ENCODE measurements around the gene HEXIM1.
A peak's percentile ranks its signal among the peaks of the same experiment; 100 is the strongest.

Gene HEXIM1

DNA sequence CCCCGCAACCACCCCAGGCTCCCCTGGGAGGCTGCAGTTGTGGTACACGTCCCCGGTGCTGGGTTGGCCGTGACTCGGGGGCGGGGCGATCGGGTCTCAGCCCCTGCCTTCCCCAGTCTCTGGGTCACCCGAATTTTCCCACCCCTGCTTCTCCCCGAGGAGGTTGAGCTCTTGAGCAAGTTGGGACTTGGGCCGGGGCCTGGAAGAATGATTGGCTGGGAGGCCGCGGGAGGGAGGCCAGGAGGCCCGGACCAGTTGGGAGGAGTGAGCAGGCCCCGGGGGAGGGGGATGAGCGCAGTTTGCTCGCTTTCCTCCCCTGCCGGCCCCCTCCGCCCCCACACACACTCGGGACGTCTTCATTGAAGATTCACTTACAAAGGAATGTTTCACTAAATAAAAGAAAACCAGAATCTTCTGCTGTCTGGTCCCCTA lies 4.5 kb upstream of the HEXIM1 start:
- ATAC-seq (no peak), DNase-seq (peak; percentile 54)
- peak overlapping the region; percentile 57 for H3K4me3 Mint-ChIP-seq
- H3K4me1 Mint-ChIP-seq: peaks cover 38% of the 10 kb centered on the region
- H3K36me3 Mint-ChIP-seq (ENCODE audit: low read depth): peaks cover 7% of the 10 kb centered on the region
- peak overlapping the region; percentile 31 for H3K27ac Mint-ChIP-seq
- H3K27me3 Mint-ChIP-seq: peaks cover 4% of the 10 kb centered on the region
- no peaks in the 10 kb centered on the region for H3K9me3 Mint-ChIP-seq

GRCh38 chr17:45144199-45145034 lies 3.9 kb upstream of the HEXIM1 start:
- Mint-ChIP-seq H3K27me3 (peaks cover 4% of the 10 kb centered on the region), H3K36me3 (ENCODE audit: low read depth) (peaks cover 11% of the 10 kb centered on the region), H3K4me1 (peaks cover 40% of the 10 kb centered on the region), H3K4me3 (peak overlapping the region; percentile 57), H3K9me3 (no peaks in the 10 kb centered on the region), H3K27ac (peak overlapping the region; percentile 31)
- ATAC-seq: no peak
- peak; percentile 45 for DNase-seq

DNA sequence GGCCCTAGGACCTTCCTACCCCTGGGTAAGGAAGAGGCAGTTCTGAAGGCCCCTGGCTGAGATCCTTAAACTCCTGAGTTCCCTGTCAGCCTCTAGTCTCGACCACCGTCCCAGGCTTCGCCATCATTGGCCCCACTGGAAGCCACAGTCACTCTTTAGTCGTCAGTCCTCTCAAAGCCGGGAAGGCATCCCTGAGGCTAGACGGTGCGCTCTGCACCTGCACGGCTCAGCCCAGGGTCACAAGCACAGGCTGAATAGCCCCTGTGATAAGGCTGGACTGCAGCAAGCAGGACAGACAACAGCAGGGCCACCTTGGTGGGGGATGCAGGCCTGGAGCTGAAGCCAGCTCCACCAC lies 3.3 kb upstream of the HEXIM1 start:
- ATAC-seq (no peak), DNase-seq (no peak)
- H3K4me1 Mint-ChIP-seq: peaks cover 41% of the 10 kb centered on the region
- H3K36me3 Mint-ChIP-seq (ENCODE audit: low read depth): peaks cover 16% of the 10 kb centered on the region
- no peak overlapping the region for H3K27ac Mint-ChIP-seq
- peak overlapping the region; percentile 49 for H3K4me3 Mint-ChIP-seq
- H3K27me3 Mint-ChIP-seq: peaks cover 4% of the 10 kb centered on the region
- no peaks in the 10 kb centered on the region for H3K9me3 Mint-ChIP-seq

- H3K4me1 Mint-ChIP-seq: peaks cover 47% of the 10 kb centered on the region
- H3K9me3 Mint-ChIP-seq: no peaks in the 10 kb centered on the region
- DNase-seq: no peak
- peak overlapping the region; percentile 97 for H3K4me3 Mint-ChIP-seq
- ATAC-seq: no peak
- H3K36me3 Mint-ChIP-seq (ENCODE audit: low read depth): peaks cover 24% of the 10 kb centered on the region
- H3K27me3 Mint-ChIP-seq: peaks cover 4% of the 10 kb centered on the region
- peak overlapping the region; percentile 100 for H3K27ac Mint-ChIP-seq
These were observed 2.1 kb upstream of the HEXIM1 start for GRCh38 chr17:45146166-45146565.

DNA sequence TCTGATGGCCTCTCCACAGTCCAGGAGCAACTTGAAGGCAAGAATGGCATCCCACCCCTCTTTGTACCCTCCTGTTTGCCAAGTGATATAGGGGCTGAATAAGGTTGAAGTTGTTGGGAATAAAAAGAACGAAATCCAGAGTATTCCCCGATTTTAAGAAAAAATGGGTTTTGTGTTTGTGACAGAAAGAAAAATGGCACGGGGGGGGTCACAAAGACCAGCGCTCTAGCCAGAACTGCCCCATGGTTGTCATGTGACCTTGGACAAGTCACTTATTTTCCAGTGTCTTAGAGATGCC lies 1.7 kb upstream of the HEXIM1 start:
- Mint-ChIP-seq H3K27ac (peak overlapping the region; percentile 100), H3K36me3 (ENCODE audit: low read depth) (peaks cover 25% of the 10 kb centered on the region), H3K4me1 (peaks cover 51% of the 10 kb centered on the region), H3K4me3 (peak overlapping the region; percentile 97), H3K27me3 (peaks cover 4% of the 10 kb centered on the region), H3K9me3 (no peaks in the 10 kb centered on the region)
- DNase-seq: no peak
- no peak for ATAC-seq

DNA sequence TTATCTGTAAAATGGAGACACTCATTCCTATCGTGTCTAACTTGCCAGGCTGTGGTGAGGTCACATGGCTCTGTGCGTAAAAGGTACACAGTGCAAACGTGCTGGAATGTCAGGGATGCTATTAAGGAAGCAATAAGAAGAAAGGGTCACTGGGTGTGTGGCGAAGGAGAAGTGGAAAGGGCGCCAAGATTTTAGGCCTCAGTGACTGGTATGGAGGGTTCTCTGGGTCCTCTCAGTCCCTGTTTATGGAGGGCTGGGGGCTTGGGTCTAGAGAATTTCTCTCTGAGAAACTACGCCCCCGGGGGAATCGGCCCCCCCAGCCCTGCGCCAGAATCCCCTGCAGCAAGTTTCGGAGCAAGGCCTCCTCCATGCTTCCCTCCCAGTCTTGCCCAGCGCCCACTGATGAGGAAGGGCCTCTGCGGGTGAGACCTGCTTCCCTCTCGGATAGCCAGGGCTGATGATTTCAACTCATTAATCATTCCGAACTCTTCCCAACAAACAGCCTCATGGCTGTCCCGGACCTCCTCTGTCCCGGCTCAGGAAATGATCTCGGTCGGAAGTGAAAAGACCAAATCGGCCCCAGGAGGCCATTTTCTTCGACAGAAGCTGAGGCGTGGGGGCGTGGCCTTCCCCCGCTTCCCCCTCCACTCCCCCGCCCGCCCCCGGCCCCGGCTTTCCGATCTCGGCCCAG lies 1.2 kb upstream of the HEXIM1 start:
- peaks cover 4% of the 10 kb centered on the region for H3K27me3 Mint-ChIP-seq
- no peaks in the 10 kb centered on the region for H3K9me3 Mint-ChIP-seq
- peak overlapping the region; percentile 97 for H3K4me3 Mint-ChIP-seq
- peaks cover 55% of the 10 kb centered on the region for H3K4me1 Mint-ChIP-seq
- peak overlapping the region; percentile 100 for H3K27ac Mint-ChIP-seq
- DNase-seq (no peak), ATAC-seq (no peak)
- H3K36me3 Mint-ChIP-seq (ENCODE audit: low read depth): peaks cover 25% of the 10 kb centered on the region

DNA sequence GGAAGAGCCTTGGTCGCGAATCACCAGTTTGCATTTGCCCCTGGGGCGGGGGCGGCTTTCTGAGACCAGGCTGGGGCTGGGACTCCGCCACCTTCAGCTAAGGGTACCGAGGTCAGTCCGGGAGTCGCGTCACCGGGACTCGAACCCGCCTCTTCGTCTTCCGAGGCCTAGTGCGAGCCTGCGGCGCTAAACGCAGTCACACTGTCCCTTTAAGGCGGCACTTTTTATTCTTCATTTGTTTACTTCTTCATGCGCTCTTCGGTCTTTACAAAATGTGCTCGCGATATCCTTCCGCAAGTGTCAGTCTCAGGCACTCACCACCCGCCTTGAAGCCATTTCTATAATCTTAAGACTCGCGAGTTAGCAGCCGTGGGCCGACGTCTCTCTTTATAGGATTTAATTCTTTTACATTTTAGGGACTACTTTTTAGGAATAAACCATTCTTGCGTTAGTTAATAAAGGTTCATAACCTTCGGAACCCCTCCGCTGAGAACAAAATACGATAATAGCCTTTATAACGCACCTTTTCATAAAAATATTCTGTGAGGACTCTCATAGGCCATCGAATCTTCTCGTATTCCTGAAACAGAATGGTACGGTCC lies 593 bp upstream of the HEXIM1 start:
- peak; percentile 84 for DNase-seq
- ATAC-seq: peak; percentile 30
- peaks cover 25% of the 10 kb centered on the region for H3K36me3 Mint-ChIP-seq (ENCODE audit: low read depth)
- H3K27me3 Mint-ChIP-seq: peaks cover 4% of the 10 kb centered on the region
- peak overlapping the region; percentile 100 for H3K27ac Mint-ChIP-seq
- no peaks in the 10 kb centered on the region for H3K9me3 Mint-ChIP-seq
- H3K4me3 Mint-ChIP-seq: peak overlapping the region; percentile 97
- H3K4me1 Mint-ChIP-seq: peaks cover 55% of the 10 kb centered on the region

DNA sequence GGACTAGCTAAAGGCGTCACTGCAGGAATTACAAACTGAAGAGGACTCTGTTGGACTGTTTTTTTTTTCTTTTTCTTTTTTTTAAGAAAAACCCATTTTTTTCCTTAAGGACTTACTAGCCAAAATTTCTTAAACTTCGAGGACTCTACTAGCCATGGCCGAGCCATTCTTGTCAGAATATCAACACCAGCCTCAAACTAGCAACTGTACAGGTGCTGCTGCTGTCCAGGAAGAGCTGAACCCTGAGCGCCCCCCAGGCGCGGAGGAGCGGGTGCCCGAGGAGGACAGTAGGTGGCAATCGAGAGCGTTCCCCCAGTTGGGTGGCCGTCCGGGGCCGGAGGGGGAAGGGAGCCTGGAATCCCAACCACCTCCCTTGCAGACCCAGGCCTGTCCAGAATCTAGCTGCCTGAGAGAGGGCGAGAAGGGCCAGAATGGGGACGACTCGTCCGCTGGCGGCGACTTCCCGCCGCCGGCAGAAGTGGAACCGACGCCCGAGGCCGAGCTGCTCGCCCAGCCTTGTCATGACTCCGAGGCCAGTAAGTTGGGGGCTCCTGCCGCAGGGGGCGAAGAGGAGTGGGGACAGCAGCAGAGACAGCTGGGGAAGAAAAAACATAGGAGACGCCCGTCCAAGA lies 878 bp downstream of the HEXIM1 start:
- Mint-ChIP-seq H3K36me3 (ENCODE audit: low read depth) (peaks cover 25% of the 10 kb centered on the region), H3K9me3 (no peaks in the 10 kb centered on the region)
- ATAC-seq: peak; percentile 53

GRCh38 chr17:45149669-45150664 lies 1.7 kb downstream of the HEXIM1 start:
- H3K27me3 Mint-ChIP-seq: peaks cover 4% of the 10 kb centered on the region
- H3K9me3 Mint-ChIP-seq: no peaks in the 10 kb centered on the region
- H3K27ac Mint-ChIP-seq: peak overlapping the region; percentile 100
- ATAC-seq (no peak), DNase-seq (peak; percentile 51)
- H3K4me1 Mint-ChIP-seq: peaks cover 44% of the 10 kb centered on the region
- H3K36me3 Mint-ChIP-seq (ENCODE audit: low read depth): peaks cover 25% of the 10 kb centered on the region
- H3K4me3 Mint-ChIP-seq: peak overlapping the region; percentile 97

More for the DNA sequence above, 878 bp downstream of the HEXIM1 start:
- Mint-ChIP-seq H3K4me3 (peak overlapping the region; percentile 97), H3K27ac (peak overlapping the region; percentile 100), H3K27me3 (peaks cover 4% of the 10 kb centered on the region), H3K4me1 (peaks cover 47% of the 10 kb centered on the region)
- DNase-seq: peak; percentile 86

DNA sequence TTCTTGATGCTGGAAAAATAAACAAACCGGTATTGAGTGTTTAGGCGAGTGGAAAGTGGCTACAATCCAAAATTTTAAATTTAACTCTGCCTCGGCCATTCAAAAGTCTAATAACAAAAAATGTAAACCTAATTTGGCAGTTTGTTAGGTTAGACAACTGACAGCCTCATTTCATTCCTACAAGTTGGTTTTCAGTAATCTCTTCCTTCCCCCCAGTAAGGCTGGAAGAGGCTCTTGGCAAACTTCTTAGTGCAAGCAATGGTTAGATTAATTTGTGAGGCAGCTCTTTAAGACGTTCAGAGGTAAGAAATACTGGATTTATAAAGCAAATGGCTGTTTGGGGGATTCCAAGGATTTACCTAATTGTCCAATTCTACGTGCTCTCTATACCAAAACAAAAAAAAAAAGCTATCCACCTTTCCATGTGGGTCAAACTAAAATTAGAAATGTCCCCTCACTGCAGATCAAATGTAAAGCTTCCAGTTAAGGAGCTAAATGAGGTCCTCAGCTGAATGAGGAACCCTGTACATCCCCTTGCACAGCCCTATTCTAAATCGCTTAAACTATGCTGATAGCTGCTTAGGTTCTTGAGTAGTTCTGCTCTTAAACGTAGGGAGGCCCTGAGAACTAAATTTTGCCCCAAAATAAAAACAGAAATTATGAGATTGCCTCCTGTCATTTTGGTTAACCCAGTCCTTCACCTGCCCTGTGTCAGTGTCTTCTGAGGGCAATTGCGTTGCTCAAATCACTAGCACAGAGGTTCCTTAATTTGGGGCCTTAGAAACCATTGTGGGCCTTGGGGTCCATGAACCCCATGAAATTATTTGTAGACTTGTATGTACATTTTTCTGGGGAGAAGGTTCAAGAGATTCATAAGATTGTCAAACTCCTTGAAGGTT lies 2.9 kb downstream of the HEXIM1 start:
- H3K27me3 Mint-ChIP-seq: peaks cover 4% of the 10 kb centered on the region
- H3K9me3 Mint-ChIP-seq: no peaks in the 10 kb centered on the region
- peaks cover 43% of the 10 kb centered on the region for H3K4me1 Mint-ChIP-seq
- H3K4me3 Mint-ChIP-seq: peak overlapping the region; percentile 97
- DNase-seq (no peak), ATAC-seq (no peak)
- H3K27ac Mint-ChIP-seq: peak overlapping the region; percentile 62
- peaks cover 25% of the 10 kb centered on the region for H3K36me3 Mint-ChIP-seq (ENCODE audit: low read depth)

DNA sequence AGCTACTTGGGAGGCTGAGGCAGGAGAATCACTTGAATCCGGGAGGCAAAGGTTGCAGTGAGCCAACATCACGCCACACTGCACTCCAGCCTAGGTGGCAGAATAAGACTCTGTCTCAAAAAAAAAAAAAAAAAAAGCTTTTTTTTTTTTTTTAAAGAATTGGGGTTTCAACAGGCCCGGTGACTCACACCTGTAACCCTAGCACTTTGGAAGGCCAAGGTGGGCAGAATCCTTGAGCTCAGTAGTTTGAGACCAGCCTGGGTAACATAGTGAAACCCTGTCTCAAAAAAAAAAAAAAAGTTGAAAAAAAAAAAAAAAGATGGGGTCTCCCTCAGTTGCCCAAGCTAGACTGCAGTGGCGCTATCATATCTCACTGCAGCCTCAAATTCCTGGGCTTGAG lies 6.8 kb downstream of the HEXIM1 start:
- Mint-ChIP-seq H3K27me3 (no peaks in the 10 kb centered on the region), H3K9me3 (no peaks in the 10 kb centered on the region), H3K36me3 (ENCODE audit: low read depth) (peaks cover 22% of the 10 kb centered on the region), H3K27ac (no peak overlapping the region), H3K4me3 (no peak overlapping the region), H3K4me1 (peaks cover 43% of the 10 kb centered on the region)
- DNase-seq: no peak
- ATAC-seq: peak; percentile 50

GRCh38 chr17:45155483-45155882 lies 7.2 kb downstream of the HEXIM1 start:
- Mint-ChIP-seq H3K36me3 (ENCODE audit: low read depth) (peaks cover 22% of the 10 kb centered on the region), H3K4me1 (peaks cover 43% of the 10 kb centered on the region), H3K27me3 (no peaks in the 10 kb centered on the region), H3K9me3 (no peaks in the 10 kb centered on the region), H3K4me3 (no peak overlapping the region), H3K27ac (peak overlapping the region; percentile 75)
- ATAC-seq (no peak), DNase-seq (no peak)

DNA sequence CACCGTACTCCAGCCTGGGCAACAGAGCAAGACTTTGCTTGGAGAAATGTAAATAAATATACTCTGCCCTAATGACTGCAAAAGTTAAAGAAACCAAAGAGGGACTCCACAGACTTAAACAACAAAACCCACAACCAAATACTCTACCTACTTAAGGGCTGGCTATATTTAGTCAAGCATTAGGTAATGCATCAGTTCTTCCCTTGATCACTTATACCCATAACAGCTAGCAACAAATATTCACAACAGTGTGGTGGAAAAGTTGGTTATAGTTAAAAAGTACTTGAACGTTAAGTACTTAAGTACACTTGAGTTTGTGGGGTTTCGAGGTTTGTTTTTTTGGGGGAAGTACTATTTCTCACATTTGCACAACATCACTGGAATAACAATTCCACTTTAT lies 8.0 kb downstream of the HEXIM1 start:
- Mint-ChIP-seq H3K27me3 (no peaks in the 10 kb centered on the region), H3K4me3 (no peak overlapping the region), H3K27ac (no peak overlapping the region), H3K4me1 (peaks cover 40% of the 10 kb centered on the region), H3K36me3 (ENCODE audit: low read depth) (peaks cover 18% of the 10 kb centered on the region), H3K9me3 (no peaks in the 10 kb centered on the region)
- DNase-seq (no peak), ATAC-seq (no peak)
